Smooth muscle cell of the brain vasculature (primary cell): Measurements from ENCODE around the gene MAST2.
"Not testable (repeated sequence)": the region's sequence is repeated elsewhere in the genome, so short reads cannot be mapped to it uniquely, and the experiment has no call there.

Source experiments
- DNase-seq: peaks from one replicate; pipeline ENCODE4 v3.0.0-alpha.2; 2012; ENCODE audit warnings: low read depth, low spot score

The MAST2 gene

GRCh38 chr1:45892068-45892785 lies 88.8 kb downstream of the MAST2 start:
- DNase-seq: peak; percentile 60

GRCh38 chr1:45894331-45894730 lies 90.9 kb downstream of the MAST2 start:
- no peak for DNase-seq

- DNase-seq: no peak
Measured at GRCh38 chr1:45894921-45895320, 91.5 kb downstream of the MAST2 start.

- no peak for DNase-seq
Measured at GRCh38 chr1:45895406-45895805, 92.0 kb downstream of the MAST2 start.

GRCh38 chr1:45906883-45907282 lies 103.5 kb downstream of the MAST2 start:
- no peak for DNase-seq

- DNase-seq: no peak
Measured at GRCh38 chr1:45908611-45909140, 105.3 kb downstream of the MAST2 start.

GRCh38 chr1:45911634-45912033 lies 108.2 kb downstream of the MAST2 start:
- DNase-seq: no peak

- no peak for DNase-seq
Measured at GRCh38 chr1:45913183-45913683, 109.8 kb downstream of the MAST2 start.

GRCh38 chr1:45913731-45914501 lies 110.5 kb downstream of the MAST2 start:
- DNase-seq: no peak

GRCh38 chr1:45914836-45915235 lies 111.4 kb downstream of the MAST2 start:
- DNase-seq: no peak

- no peak for DNase-seq
Measured at GRCh38 chr1:45922374-45922773, 119.0 kb downstream of the MAST2 start.

- DNase-seq: no peak
Measured at GRCh38 chr1:45922813-45923212, 119.4 kb downstream of the MAST2 start.

GRCh38 chr1:45923343-45923742 lies 119.9 kb downstream of the MAST2 start:
- DNase-seq: no peak

GRCh38 chr1:45924736-45925135 lies 121.3 kb downstream of the MAST2 start:
- no peak for DNase-seq

- no peak for DNase-seq
Measured at GRCh38 chr1:45925728-45926287, 122.4 kb downstream of the MAST2 start.

GRCh38 chr1:45926330-45926729 lies 122.9 kb downstream of the MAST2 start:
- DNase-seq: no peak

GRCh38 chr1:45927231-45927915 lies 124.0 kb downstream of the MAST2 start:
- DNase-seq: not testable (repeated sequence)

GRCh38 chr1:45928486-45929205 lies 125.2 kb downstream of the MAST2 start:
- no peak for DNase-seq

GRCh38 chr1:45929257-45929687 lies 125.9 kb downstream of the MAST2 start:
- DNase-seq: peak; percentile 68

GRCh38 chr1:45930258-45931150 lies 127.1 kb downstream of the MAST2 start:
- DNase-seq: no peak
